GM12878 (cell line): ENCODE data around the gene ANKRD6. TPM values are rescaled to one million over a fixed set of nuclear protein-coding genes. Genes with fewer than 3 reads are reported as not detected.

Experiments used
- BMI1 ChIP-seq: fragments of 450-650 bp; IDR thresholded peaks from 2 replicates; pipeline ENCODE4 v1.6.1; 2016; ENCODE audit warnings: mild to moderate bottlenecking, moderate library complexity, borderline replicate concordance
- BRCA1 ChIP-seq: IDR thresholded peaks from 2 replicates; pipeline ENCODE4 v1.6.1; 2011; ENCODE audit warnings: low read depth, low read length, improper control_type of control experiment
- CBFB ChIP-seq: IDR thresholded peaks from 2 replicates; pipeline ENCODE4 v1.6.1; 2016; ENCODE audit warnings: antibody characterized with exemption, low read depth
- CHD4 ChIP-seq: fragments of 200-600 bp; sonication (generic); IDR thresholded peaks from 2 replicates; pipeline ENCODE4 v1.6.1; 2016; ENCODE audit warnings: mild to moderate bottlenecking
- EZH2 ChIP-seq: IDR thresholded peaks from 2 replicates; pipeline ENCODE4 v1.6.1; 2012; ENCODE audit warnings: low read depth, mild to moderate bottlenecking, control low read depth, inconsistent platforms, low read length, borderline replicate concordance; ENCODE audit not compliant: control insufficient read depth
- HDGF ChIP-seq: fragments of 450-650 bp; IDR thresholded peaks from 2 replicates; pipeline ENCODE4 v1.6.1; 2016; ENCODE audit warnings: antibody characterized with exemption
- IKZF2 ChIP-seq, 2 experiments: fragments of 450-650 bp; IDR thresholded peaks; 2 replicates each; pipeline ENCODE4 v1.6.1; 2017; ENCODE audit warnings: mild to moderate bottlenecking in 2 of 2, moderate library complexity in 2 of 2
- IRF5 ChIP-seq: fragments of 450-650 bp; IDR thresholded peaks from 2 replicates; pipeline ENCODE4 v1.6.1; 2017; ENCODE audit warnings: borderline replicate concordance
- JUNB ChIP-seq: IDR thresholded peaks from 2 replicates; pipeline ENCODE4 v1.6.1; 2016; ENCODE audit warnings: antibody characterized with exemption, mild to moderate bottlenecking
- MAX ChIP-seq: IDR thresholded peaks from 2 replicates; pipeline ENCODE4 v1.6.1; 2012; ENCODE audit warnings: low read depth, low read length, improper control_type of control experiment
- NKRF ChIP-seq: fragments of 450-650 bp; conservative IDR thresholded peaks from 2 replicates; pipeline ENCODE4 v1.6.1; 2017; ENCODE audit warnings: mild to moderate bottlenecking, moderate library complexity
- PKNOX1 ChIP-seq: fragments of 450-650 bp; IDR thresholded peaks from 2 replicates; pipeline ENCODE4 v1.6.1; 2016; ENCODE audit warnings: mild to moderate bottlenecking
- PML ChIP-seq: IDR thresholded peaks from 2 replicates; pipeline ENCODE4 v1.6.1; 2012; ENCODE audit warnings: low read length, inconsistent platforms
- POLR2A ChIP-seq: IDR thresholded peaks from 2 replicates; pipeline ENCODE4 v1.6.1; 2011; ENCODE audit warnings: low read depth, mild to moderate bottlenecking, low read length
- RAD51 ChIP-seq: fragments of 450-650 bp; IDR thresholded peaks from 2 replicates; pipeline ENCODE4 v1.6.1; 2016; ENCODE audit warnings: moderate library complexity, mild to moderate bottlenecking, inconsistent platforms
- RBBP5 ChIP-seq: fragments of 200-600 bp; sonication (generic); conservative IDR thresholded peaks from 2 replicates; pipeline ENCODE4 v1.6.1; 2016
- RUNX3 ChIP-seq: IDR thresholded peaks from 2 replicates; pipeline ENCODE4 v1.6.1; 2012; ENCODE audit warnings: low read length, inconsistent platforms
- SIN3A ChIP-seq: IDR thresholded peaks from 2 replicates; pipeline ENCODE4 v1.6.1; 2012; ENCODE audit warnings: low read depth, low read length, improper control_type of control experiment
- TCF7 ChIP-seq: IDR thresholded peaks from 2 replicates; pipeline ENCODE4 v1.6.1; 2014; ENCODE audit warnings: antibody characterized with exemption, borderline replicate concordance
- WRNIP1 ChIP-seq: IDR thresholded peaks from 2 replicates; pipeline ENCODE4 v1.6.1; 2011; ENCODE audit warnings: low read depth, low read length, improper control_type of control experiment, borderline replicate concordance
- ZNF217 ChIP-seq: fragments of 450-650 bp; IDR thresholded peaks from 2 replicates; pipeline ENCODE4 v1.6.1; 2017; ENCODE audit warnings: antibody characterized with exemption, mild to moderate bottlenecking
- polyA plus RNA-seq, 11 experiments: library from polyadenylated mRNA; depleted of rRNA in 4 of 11; unstranded in 6 of 11; stranded (reverse) in 5 of 11; fragments of >200 nt; fragmentation: Nextera tagmentation in 4 of 11; fragmentation: Illumina TruSeq in 1 of 11; extraction: Ambion mirVana in 4 of 11; extraction: Trizol in 1 of 11; gene quantifications; 1 replicate in 1 of 11; 2 replicates in 10 of 11; pipeline versions ENCODE4 v1.2.1 to v1.2.3, GENCODE V29; 2011 to 2016; ENCODE audit warnings: inconsistent platforms in 2 of 11, missing spikeins in 2 of 11, low read depth in 1 of 11
- total RNA-seq, 4 experiments: library from RNA; depleted of rRNA in 3 of 4; stranded (reverse); fragments of >200 nt in 3 of 4; fragmentation: Illumina TruSeq in 1 of 4; extraction: Trizol in 1 of 4; gene quantifications; 2 replicates each; pipeline versions ENCODE4 v1.2.1 to v1.2.3, GENCODE V29; 2013 to 2021
- TF ChIP-seq, protein P1 (sequence below): IDR thresholded peaks from 2 replicates; pipeline ENCODE4 v1.6.1; 2011; ENCODE audit warnings: mild to moderate bottlenecking, low read depth, low read length, moderate library complexity; ENCODE audit not compliant: insufficient replicate concordance
- TF ChIP-seq, protein P2 (sequence below): fragments of 450-650 bp; IDR thresholded peaks from 2 replicates; pipeline ENCODE4 v1.6.1; 2017; ENCODE audit warnings: low read depth, mild to moderate bottlenecking, moderate library complexity

The ANKRD6 gene
- total and polyA plus RNA-seq, 10 of the 15 experiments (the other 5 are each of a cell fraction or from before 2014, with no cell fraction given), result 0.03 to 0.90 (median 0.38) TPM

- TF ChIP-seq, protein P1, sequence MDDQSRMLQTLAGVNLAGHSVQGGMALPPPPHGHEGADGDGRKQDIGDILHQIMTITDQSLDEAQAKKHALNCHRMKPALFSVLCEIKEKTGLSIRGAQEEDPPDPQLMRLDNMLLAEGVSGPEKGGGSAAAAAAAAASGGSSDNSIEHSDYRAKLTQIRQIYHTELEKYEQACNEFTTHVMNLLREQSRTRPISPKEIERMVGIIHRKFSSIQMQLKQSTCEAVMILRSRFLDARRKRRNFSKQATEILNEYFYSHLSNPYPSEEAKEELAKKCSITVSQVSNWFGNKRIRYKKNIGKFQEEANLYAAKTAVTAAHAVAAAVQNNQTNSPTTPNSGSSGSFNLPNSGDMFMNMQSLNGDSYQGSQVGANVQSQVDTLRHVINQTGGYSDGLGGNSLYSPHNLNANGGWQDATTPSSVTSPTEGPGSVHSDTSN, result no peak
- TF ChIP-seq IRF5, result no peak
- no peak for TF ChIP-seq IKZF2 (IDR thresholded peaks at IDR 0.05)
- no peak for TF ChIP-seq CBFB
- TF ChIP-seq PML, result no peak
- TF ChIP-seq BMI1, result no peak
- TF ChIP-seq RBBP5, result no peak
- TF ChIP-seq RAD51, result peak; percentile 87
- TF ChIP-seq BRCA1, result no peak
- no peak for TF ChIP-seq JUNB
- TF ChIP-seq SIN3A, result no peak
- TF ChIP-seq WRNIP1, result no peak
- TF ChIP-seq, protein P2, sequence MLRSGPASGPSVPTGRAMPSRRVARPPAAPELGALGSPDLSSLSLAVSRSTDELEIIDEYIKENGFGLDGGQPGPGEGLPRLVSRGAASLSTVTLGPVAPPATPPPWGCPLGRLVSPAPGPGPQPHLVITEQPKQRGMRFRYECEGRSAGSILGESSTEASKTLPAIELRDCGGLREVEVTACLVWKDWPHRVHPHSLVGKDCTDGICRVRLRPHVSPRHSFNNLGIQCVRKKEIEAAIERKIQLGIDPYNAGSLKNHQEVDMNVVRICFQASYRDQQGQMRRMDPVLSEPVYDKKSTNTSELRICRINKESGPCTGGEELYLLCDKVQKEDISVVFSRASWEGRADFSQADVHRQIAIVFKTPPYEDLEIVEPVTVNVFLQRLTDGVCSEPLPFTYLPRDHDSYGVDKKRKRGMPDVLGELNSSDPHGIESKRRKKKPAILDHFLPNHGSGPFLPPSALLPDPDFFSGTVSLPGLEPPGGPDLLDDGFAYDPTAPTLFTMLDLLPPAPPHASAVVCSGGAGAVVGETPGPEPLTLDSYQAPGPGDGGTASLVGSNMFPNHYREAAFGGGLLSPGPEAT, result no peak
- TF ChIP-seq RUNX3, result 0 out of 2 replicates have a peak, but pooled peaks have one; percentile 4
- no peak for TF ChIP-seq HDGF
- no peak for TF ChIP-seq NKRF
- TF ChIP-seq TCF7, result no peak
- TF ChIP-seq ZNF217, result 0 out of 2 replicates have a peak, but pooled peaks have one; percentile 2
- TF ChIP-seq POLR2A, result no peak
- TF ChIP-seq EZH2, result no peak
- no peak for TF ChIP-seq PKNOX1
- TF ChIP-seq CHD4, result no peak
- peak; percentile 64 for TF ChIP-seq MAX
These were observed 549 bp downstream of the ANKRD6 start (continued) for GRCh38 chr6:89433252-89434149.
